GM12878 (cell line): ENCODE results near the gene ZNF530. TPM values are rescaled to one million over a fixed set of nuclear protein-coding genes. Genes with fewer than 3 reads are reported as not detected.

ENCODE experiments used
- ATAC-seq: fragments of 200-7000 bp; cut with Tn5 transposase; 3 replicates; pipeline ENCODE4 v1.9.1; 2020; ENCODE audit warnings: mild to moderate bottlenecking, moderate library complexity
- BruUV-seq: library from RNA; stranded (reverse); fragments of 400-500 nt; replicated peaks from 2 replicates; lab custom pipeline; 2021; lab: Mats Ljungman, UMichigan
- CTCF ChIA-PET: fragments of 300-600 bp; sonication (Branson Sonifier 250); formaldehyde crosslinking; extraction: SDS; loops from one replicate; lab custom pipeline; 2021; ENCODE audit warnings: inconsistent platforms; lab: Yijun Ruan, JAX
- POLR2A ChIA-PET: fragments of 350-600 bp; formaldehyde crosslinking; extraction: SDS; loops from one replicate; lab custom pipeline; 2021; ENCODE audit warnings: inconsistent platforms; lab: Charles Lee
- RAD21 ChIA-PET: fragments of 300-600 bp; sonication (Branson Sonifier 250); formaldehyde crosslinking; loops from one replicate; lab custom pipeline; 2023; ENCODE audit warnings: antibody characterized with exemption; ENCODE audit not compliant: unreplicated experiment; lab: Charles Lee
- SMC1A ChIA-PET: fragments of 300-600 bp; sonication (Branson Sonifier 250); formaldehyde crosslinking; loops from one replicate; lab custom pipeline; 2023; ENCODE audit not compliant: unreplicated experiment, uncharacterized antibody; lab: Charles Lee
- DNase-seq: peaks from one replicate; pipeline ENCODE4 v3.0.0-alpha.2; 2011; ENCODE audit warnings: low read depth, low spot score
- FAIRE-seq: peaks from 3 replicates; lab custom pipeline; 2011; peaks lifted over from hg19 to GRCh38; lab: Jason Lieb, UNC
- H2AFZ ChIP-seq: 2 replicates; pipeline ENCODE4 v1.6.0; 2011; ENCODE audit warnings: low read depth, low read length, control low read depth; ENCODE audit not compliant: control insufficient read depth
- H3K27ac ChIP-seq: 2 replicates; pipeline ENCODE4 v1.5.1; 2011; ENCODE audit warnings: control low read depth; ENCODE audit not compliant: control insufficient read depth, insufficient read depth
- H3K27me3 ChIP-seq, 2 experiments: replicated peaks in 1 of 2; 2 replicates each; pipeline versions ENCODE4 v1.6.0 to v1.6.1; 2011; ENCODE audit warnings: low read length in 1 of 2; ENCODE audit not compliant: control insufficient read depth in 2 of 2, insufficient read depth in 2 of 2
- H3K36me3 ChIP-seq, 2 experiments: 2 replicates each; pipeline ENCODE4 v1.5.1; 2011; ENCODE audit warnings: low read length in 1 of 2; ENCODE audit not compliant: control insufficient read depth in 2 of 2, insufficient read depth in 2 of 2
- H3K4me1 ChIP-seq: 2 replicates; pipeline ENCODE4 v1.6.1; 2011; ENCODE audit warnings: mild to moderate bottlenecking, low read length, moderate library complexity, mixed read lengths; ENCODE audit not compliant: control insufficient read depth, insufficient read depth
- H3K4me2 ChIP-seq: 2 replicates; pipeline ENCODE4 v1.6.0; 2011; ENCODE audit warnings: control low read depth; ENCODE audit not compliant: control insufficient read depth, insufficient read depth
- H3K4me3 ChIP-seq: fragments of 200-600 bp; sonication (generic); 2 replicates; pipeline ENCODE4 v1.5.1; 2016
- H3K79me2 ChIP-seq: 2 replicates; pipeline ENCODE4 v1.6.0; 2011; ENCODE audit warnings: low read length; ENCODE audit not compliant: control insufficient read depth, insufficient read depth
- H3K9ac ChIP-seq: 2 replicates; pipeline ENCODE4 v1.8.0; 2011; ENCODE audit warnings: low read length, control low read depth, mixed read lengths; ENCODE audit not compliant: control insufficient read depth, insufficient read depth
- H3K9me3 ChIP-seq: replicated peaks from 3 replicates; pipeline ENCODE4 v1.5.1; 2011; ENCODE audit warnings: mild to moderate bottlenecking, low read length; ENCODE audit not compliant: control insufficient read depth, insufficient read depth
- H4K20me1 ChIP-seq: 2 replicates; pipeline ENCODE4 v1.6.0; 2011; ENCODE audit not compliant: control insufficient read depth, insufficient read depth
- BMI1 ChIP-seq: fragments of 450-650 bp; IDR thresholded peaks from 2 replicates; pipeline ENCODE4 v1.6.1; 2016; ENCODE audit warnings: mild to moderate bottlenecking, moderate library complexity, borderline replicate concordance
- CEBPB ChIP-seq, 2 experiments: fragments of 150-350 bp in 1 of 2; IDR thresholded peaks; 2 replicates each; pipeline ENCODE4 v1.6.1; 2012 to 2014; ENCODE audit warnings: low read depth in 2 of 2, low read length in 2 of 2, borderline replicate concordance in 1 of 2, inconsistent platforms in 1 of 2
- HDAC2 ChIP-seq: fragments of 200-600 bp; sonication (generic); IDR thresholded peaks from 2 replicates; pipeline ENCODE4 v1.6.1; 2017
- NFXL1 ChIP-seq: fragments of 450-650 bp; IDR thresholded peaks from 2 replicates; pipeline ENCODE4 v1.6.1; 2017; ENCODE audit warnings: antibody characterized with exemption, mild to moderate bottlenecking, borderline replicate concordance
- RCOR1 ChIP-seq: conservative IDR thresholded peaks from 2 replicates; pipeline ENCODE4 v1.6.1; 2012; ENCODE audit warnings: low read depth, low read length, improper control_type of control experiment
- RFX5 ChIP-seq: IDR thresholded peaks from 2 replicates; pipeline ENCODE4 v1.6.1; 2011; ENCODE audit warnings: low read depth, low read length, improper control_type of control experiment
- TARDBP ChIP-seq: IDR thresholded peaks from 2 replicates; pipeline ENCODE4 v1.6.1; 2016; ENCODE audit warnings: borderline replicate concordance
- USF1 ChIP-seq: IDR thresholded peaks from 2 replicates; pipeline ENCODE4 v1.6.1; 2011; ENCODE audit warnings: borderline replicate concordance, low read depth, mild to moderate bottlenecking, moderate library complexity, mixed read lengths, low read length; ENCODE audit not compliant: insufficient read depth; ENCODE audit errors: extremely low read length
- WGBS: methylation state at CpG from one replicate; pipeline ENCODE4 v1.1.6; 2016; ENCODE audit warnings: low lambda C conversion rate; ENCODE audit not compliant: insufficient replicate concordance, insufficient coverage; ENCODE audit errors: missing lambda C conversion rate; 5-methylcytosine and 5-hydroxymethylcytosine counted together
- in situ Hi-C: fragments of 300-500 bp; cut with MboI; formaldehyde crosslinking; loops from 9 replicates; pipeline ENCODE4 v1.14.3; 2018; ENCODE audit warnings: mixed read lengths
- intact Hi-C: fragments of 100-400 bp; cut with micrococcal nuclease; formaldehyde crosslinking; loops from one replicate; pipeline ENCODE4 v1.14.2; 2022; ENCODE audit not compliant: unreplicated experiment
- polyA plus RNA-seq, 11 experiments: library from polyadenylated mRNA; depleted of rRNA in 4 of 11; unstranded in 6 of 11; stranded (reverse) in 5 of 11; fragments of >200 nt; fragmentation: Nextera tagmentation in 4 of 11; fragmentation: Illumina TruSeq in 1 of 11; extraction: Ambion mirVana in 4 of 11; extraction: Trizol in 1 of 11; gene quantifications; 1 replicate in 1 of 11; 2 replicates in 10 of 11; pipeline versions ENCODE4 v1.2.1 to v1.2.3, GENCODE V29; 2011 to 2016; ENCODE audit warnings: inconsistent platforms in 2 of 11, missing spikeins in 2 of 11, low read depth in 1 of 11
- total RNA-seq, 4 experiments: library from RNA; depleted of rRNA in 3 of 4; stranded (reverse); fragments of >200 nt in 3 of 4; fragmentation: Illumina TruSeq in 1 of 4; extraction: Trizol in 1 of 4; gene quantifications; 2 replicates each; pipeline versions ENCODE4 v1.2.1 to v1.2.3, GENCODE V29; 2013 to 2021
- TF ChIP-seq, protein P1 (sequence below): IDR thresholded peaks from 2 replicates; pipeline ENCODE4 v1.6.1; 2012; ENCODE audit warnings: mild to moderate bottlenecking, low read depth, low read length
- TF ChIP-seq, protein P2 (sequence below): IDR thresholded peaks from 2 replicates; pipeline ENCODE4 v1.6.1; 2012; ENCODE audit warnings: improper control_type of control experiment, low read depth, low read length; ENCODE audit not compliant: insufficient replicate concordance

ZNF530 gene
- total and polyA plus RNA-seq, 10 of the 15 experiments (the other 5 are each of a cell fraction or from before 2014, with no cell fraction given) = 1.9 to 9.3 (median 6.6) TPM

DNA sequence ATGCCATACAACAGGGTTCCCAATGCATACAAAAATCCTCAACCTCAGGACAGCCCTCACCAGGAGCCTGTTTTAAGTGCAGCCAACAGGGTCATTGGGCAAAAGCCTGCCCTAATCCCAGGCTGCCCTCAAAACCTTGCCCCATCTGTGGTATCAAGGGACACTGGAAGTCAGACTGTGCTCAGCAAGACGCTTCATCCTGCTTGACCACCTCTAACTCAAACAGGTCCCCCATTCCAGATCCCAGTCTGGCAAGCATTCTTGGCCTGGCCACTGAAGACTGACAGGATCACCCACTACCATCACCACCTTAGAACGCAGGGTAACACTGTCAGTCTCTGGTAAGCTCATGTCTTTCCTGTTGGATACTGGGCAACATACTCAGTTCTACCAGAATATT is 54.0 kb downstream of the ZNF530 start:
- no peak for FAIRE-seq
- DNase-seq = no peak
- H3K4me1 ChIP-seq = no peaks in the 10 kb centered on the region
- H3K4me3 ChIP-seq = no peak overlapping the region
- CTCF ChIA-PET = no interaction called here
- SMC1A ChIA-PET = no interaction called here
- 0% methylated on average over 2 of the region's 2 CpGs for WGBS
- H3K27ac ChIP-seq = no peak overlapping the region
- H3K9me3 ChIP-seq = peaks cover 2% of the 10 kb centered on the region; the same call in 1 of the 3 replicates
- H3K36me3 ChIP-seq = no peaks in the 10 kb centered on the region
- no peaks in the 10 kb centered on the region for H4K20me1 ChIP-seq
- BruUV-seq = no TSS peak
- H2AFZ ChIP-seq = no peak overlapping the region
- H3K9ac ChIP-seq = no peak overlapping the region
- TF ChIP-seq, protein P1, sequence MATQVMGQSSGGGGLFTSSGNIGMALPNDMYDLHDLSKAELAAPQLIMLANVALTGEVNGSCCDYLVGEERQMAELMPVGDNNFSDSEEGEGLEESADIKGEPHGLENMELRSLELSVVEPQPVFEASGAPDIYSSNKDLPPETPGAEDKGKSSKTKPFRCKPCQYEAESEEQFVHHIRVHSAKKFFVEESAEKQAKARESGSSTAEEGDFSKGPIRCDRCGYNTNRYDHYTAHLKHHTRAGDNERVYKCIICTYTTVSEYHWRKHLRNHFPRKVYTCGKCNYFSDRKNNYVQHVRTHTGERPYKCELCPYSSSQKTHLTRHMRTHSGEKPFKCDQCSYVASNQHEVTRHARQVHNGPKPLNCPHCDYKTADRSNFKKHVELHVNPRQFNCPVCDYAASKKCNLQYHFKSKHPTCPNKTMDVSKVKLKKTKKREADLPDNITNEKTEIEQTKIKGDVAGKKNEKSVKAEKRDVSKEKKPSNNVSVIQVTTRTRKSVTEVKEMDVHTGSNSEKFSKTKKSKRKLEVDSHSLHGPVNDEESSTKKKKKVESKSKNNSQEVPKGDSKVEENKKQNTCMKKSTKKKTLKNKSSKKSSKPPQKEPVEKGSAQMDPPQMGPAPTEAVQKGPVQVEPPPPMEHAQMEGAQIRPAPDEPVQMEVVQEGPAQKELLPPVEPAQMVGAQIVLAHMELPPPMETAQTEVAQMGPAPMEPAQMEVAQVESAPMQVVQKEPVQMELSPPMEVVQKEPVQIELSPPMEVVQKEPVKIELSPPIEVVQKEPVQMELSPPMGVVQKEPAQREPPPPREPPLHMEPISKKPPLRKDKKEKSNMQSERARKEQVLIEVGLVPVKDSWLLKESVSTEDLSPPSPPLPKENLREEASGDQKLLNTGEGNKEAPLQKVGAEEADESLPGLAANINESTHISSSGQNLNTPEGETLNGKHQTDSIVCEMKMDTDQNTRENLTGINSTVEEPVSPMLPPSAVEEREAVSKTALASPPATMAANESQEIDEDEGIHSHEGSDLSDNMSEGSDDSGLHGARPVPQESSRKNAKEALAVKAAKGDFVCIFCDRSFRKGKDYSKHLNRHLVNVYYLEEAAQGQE = no peak
- TF ChIP-seq TARDBP (no peak), RCOR1 (no peak), HDAC2 (no peak), USF1 (no peak), BMI1 (no peak), CEBPB (IDR thresholded peaks at IDR 0.05; ENCODE audit: borderline replicate concordance in 1 of 2, low read depth in 2 of 2, low read length in 2 of 2) (no peak), NFXL1 (no peak), RFX5 (no peak)
- TF ChIP-seq, protein P2, sequence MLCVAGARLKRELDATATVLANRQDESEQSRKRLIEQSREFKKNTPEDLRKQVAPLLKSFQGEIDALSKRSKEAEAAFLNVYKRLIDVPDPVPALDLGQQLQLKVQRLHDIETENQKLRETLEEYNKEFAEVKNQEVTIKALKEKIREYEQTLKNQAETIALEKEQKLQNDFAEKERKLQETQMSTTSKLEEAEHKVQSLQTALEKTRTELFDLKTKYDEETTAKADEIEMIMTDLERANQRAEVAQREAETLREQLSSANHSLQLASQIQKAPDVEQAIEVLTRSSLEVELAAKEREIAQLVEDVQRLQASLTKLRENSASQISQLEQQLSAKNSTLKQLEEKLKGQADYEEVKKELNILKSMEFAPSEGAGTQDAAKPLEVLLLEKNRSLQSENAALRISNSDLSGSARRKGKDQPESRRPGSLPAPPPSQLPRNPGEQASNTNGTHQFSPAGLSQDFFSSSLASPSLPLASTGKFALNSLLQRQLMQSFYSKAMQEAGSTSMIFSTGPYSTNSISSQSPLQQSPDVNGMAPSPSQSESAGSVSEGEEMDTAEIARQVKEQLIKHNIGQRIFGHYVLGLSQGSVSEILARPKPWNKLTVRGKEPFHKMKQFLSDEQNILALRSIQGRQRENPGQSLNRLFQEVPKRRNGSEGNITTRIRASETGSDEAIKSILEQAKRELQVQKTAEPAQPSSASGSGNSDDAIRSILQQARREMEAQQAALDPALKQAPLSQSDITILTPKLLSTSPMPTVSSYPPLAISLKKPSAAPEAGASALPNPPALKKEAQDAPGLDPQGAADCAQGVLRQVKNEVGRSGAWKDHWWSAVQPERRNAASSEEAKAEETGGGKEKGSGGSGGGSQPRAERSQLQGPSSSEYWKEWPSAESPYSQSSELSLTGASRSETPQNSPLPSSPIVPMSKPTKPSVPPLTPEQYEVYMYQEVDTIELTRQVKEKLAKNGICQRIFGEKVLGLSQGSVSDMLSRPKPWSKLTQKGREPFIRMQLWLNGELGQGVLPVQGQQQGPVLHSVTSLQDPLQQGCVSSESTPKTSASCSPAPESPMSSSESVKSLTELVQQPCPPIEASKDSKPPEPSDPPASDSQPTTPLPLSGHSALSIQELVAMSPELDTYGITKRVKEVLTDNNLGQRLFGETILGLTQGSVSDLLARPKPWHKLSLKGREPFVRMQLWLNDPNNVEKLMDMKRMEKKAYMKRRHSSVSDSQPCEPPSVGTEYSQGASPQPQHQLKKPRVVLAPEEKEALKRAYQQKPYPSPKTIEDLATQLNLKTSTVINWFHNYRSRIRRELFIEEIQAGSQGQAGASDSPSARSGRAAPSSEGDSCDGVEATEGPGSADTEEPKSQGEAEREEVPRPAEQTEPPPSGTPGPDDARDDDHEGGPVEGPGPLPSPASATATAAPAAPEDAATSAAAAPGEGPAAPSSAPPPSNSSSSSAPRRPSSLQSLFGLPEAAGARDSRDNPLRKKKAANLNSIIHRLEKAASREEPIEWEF = no peak
- H3K27me3 ChIP-seq = no peaks in the 10 kb centered on the region
- intact Hi-C loops (no loop called here), in situ Hi-C loops (no loop called here)
- ATAC-seq = no peak
- H3K79me2 ChIP-seq = no peaks in the 10 kb centered on the region
- no peak overlapping the region for H3K4me2 ChIP-seq
- POLR2A ChIA-PET = interaction anchor here (0.5 kb wide), 1 partner anchor 573 kb away, joined by 4 read pairs; no protein-coding TSS in a partner anchor
- RAD21 ChIA-PET = no interaction called here
